NAMALWA (cell line): ENCODE measurements around the gene HOXC11.

Source experiments
- DNase-seq: peaks from one replicate; pipeline ENCODE4 v3.0.0-alpha.2; 2015; ENCODE audit warnings: low spot score

The HOXC11 gene

GRCh38 chr12:54009171-54010052 lies 36.5 kb downstream of the HOXC11 start:
- no peak for DNase-seq

DNA sequence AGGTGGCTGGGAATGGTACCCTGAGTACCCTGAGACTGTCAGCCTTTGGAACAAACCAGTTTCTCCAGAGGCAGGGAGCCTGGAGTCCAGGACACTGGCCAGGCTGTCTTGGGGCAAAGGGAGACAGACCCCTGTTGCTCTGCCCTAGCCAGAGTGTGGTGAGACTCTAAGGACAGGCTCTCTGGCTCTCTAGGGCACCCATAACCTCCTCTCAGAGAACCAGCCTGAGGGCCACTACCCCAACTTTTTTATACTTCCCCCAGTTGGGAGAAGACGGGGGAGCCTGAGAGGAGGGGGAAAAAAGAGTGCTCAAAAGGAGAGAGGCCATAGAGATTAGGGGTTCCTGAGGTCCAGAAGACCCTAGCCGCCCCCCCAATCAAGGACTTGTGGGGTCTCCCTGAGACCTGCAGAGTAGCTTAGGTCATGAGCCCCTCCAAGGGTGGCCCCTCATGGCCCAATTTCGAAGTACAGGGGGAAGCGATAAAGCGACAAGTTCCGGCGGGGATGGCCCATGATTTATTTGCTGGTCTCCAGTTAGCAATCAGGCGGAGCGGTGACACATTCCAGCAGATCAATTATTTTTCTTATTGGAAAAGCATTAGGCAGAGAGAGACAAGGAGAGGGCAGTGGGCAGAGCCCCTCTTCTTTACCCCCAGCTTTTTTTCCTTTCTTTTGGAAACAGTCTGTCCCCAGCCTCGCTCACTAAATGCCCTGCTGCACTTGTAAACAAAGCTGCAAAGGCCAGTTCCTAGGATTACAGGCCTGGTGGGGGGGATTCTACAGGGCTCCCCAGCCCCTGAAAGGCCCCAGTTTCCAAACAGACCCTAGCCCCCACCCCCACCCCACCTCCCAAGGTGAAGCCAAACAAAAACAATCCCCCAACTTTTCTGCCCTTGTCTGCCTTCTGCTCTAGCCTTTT lies 37.4 kb downstream of the HOXC11 start:
- DNase-seq: no peak

GRCh38 chr12:54010972-54011664 lies 38.2 kb downstream of the HOXC11 start:
- DNase-seq: no peak

GRCh38 chr12:54011665-54012532 lies 39.0 kb downstream of the HOXC11 start:
- DNase-seq: no peak

GRCh38 chr12:54012631-54013409 lies 39.9 kb downstream of the HOXC11 start:
- DNase-seq: no peak

DNA sequence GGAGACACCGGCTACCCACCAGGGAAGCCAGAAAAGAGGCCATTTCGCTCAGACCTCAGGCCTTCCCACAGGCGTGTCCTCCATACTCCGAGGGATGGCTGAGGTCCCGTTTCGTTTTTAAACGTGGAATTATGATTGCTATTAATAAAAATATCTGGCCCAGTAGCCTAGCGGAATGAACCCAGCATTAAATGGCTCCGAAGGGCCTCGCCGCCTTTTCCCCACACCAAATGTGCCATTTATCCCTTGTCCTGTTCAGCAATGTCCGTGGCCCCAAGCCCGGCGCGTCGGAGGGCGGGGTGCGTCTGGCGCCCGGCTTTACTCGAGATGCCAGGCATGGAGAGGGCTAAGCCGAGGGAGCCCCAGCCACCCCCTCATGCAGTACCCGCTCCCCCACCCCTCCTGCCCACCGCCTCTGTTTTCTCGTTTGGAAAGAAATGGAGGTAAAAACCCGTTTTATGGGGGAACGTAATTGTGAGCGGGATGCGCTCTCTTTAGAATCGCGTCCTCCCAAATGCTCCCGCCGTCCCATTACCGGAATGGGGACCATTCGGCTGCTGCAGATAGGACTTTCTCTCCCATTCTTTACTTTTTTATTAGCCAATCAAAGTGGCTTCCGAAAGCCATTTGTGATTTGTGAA lies 41.6 kb downstream of the HOXC11 start:
- DNase-seq: no peak

DNA sequence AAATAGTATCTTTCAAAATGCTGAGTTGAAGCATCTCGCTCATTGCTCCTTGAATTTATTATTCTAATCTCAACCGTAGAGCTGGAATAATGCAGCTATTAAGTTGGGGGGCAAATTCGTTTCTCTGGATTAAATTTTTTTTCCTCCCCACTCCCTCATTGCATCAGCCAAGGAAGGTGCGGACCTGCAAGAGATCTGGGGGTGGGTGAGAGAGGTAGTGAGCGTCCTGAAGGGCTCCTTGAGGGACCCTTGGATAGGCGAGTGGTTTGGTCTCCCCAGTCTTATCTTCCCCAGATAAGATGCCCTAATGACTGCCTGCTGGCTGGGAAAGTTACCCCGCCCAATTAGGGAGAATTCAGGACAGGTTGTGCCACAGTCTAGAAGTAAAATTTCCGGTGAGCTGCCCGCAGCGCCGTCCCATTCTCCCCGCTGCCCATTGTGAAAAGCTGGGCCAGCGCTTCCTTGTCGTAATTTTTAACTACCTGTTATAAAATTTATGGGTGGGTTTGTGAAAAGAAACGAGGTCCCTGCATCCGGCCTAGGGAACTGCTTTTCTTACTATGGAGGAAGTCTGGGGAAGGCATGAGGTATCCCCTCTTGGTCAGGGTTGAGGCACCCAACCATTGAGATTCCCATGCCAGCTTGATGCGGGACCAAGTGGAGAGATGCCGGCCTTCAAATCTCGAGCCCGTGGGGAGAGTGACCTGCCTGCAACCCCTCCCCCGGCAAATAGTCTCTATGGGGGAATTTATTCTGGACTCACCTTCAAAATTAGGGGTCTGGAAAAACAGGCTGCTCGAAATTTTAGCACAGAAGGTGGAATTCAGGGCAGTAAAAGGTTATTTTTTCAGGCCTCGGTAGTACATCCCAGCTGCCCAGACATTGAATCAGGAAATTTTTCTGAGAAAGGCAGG lies 42.3 kb downstream of the HOXC11 start:
- no peak for DNase-seq

- DNase-seq: no peak
These were observed 43.1 kb downstream of the HOXC11 start for GRCh38 chr12:54016051-54016450.

GRCh38 chr12:54016478-54016964 lies 43.6 kb downstream of the HOXC11 start:
- no peak for DNase-seq

- DNase-seq: peak; percentile 54
These were observed 44.3 kb downstream of the HOXC11 start for GRCh38 chr12:54017027-54017788.

DNA sequence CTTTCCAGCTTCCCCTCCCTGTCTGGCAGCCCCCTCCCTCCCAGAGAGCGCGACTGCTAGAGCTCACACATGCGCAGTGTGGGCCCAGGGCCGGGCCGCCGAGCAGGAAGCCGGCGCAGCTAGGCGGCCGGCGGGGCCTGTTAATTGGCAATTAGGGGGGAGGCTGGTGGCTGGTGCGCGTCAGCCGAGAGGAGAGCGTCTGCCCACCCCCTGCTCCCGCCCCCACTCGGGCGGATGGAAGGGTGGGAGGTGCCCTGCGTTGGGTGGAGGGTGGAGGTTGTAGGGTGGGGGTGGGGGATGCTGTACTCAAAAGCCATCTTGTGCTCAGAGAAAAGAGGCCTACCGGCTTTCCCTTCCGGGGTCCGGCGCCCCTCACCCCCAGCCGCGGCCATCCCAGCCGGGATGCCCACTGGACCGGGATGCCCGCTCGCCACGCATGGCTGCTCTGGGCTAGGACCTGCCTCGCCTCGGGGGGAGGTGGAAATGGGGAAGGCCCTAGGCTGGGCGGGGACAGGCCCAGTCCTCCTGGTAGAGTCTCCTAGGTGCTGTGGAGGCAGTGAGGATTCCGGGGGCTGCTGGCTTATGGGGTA lies 45.0 kb downstream of the HOXC11 start:
- peak; percentile 96 for DNase-seq

GRCh38 chr12:54018468-54018984 lies 45.6 kb downstream of the HOXC11 start:
- DNase-seq: no peak

DNA sequence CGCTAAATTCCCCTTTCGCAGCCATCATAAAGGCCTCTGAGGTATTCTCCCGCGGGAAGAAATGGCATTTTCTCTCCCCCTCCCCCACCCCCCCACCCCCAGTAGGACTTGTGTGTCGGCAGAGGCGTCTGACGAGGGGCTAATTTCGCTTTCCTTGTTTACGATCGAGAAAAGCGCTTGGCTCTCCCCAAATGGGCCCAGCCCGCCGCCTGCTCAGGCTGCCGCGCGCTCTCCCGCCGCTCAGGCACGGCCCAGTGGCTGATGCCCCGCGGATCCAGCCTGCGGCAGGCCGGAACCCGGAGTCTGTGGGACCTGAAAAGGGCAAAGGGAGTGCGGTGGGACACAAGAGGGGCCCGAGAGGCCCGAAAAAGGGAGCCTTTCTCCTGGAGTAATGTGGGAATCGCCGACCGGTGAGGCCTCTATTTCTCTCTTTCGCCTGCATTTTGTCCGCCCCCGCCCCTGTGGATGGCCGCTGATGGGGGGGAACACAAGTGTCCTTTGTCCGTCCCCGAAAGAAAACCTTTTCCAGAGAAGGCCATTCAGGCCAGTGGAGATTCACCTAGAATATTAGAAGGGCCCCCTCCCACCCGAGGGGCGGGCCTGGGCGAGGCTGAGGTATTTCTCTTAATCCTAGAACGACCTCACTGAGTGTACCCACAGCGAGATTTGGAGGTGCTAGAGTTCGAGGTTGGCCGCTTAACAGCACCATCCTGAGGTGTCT lies 46.3 kb downstream of the HOXC11 start:
- DNase-seq: no peak

DNA sequence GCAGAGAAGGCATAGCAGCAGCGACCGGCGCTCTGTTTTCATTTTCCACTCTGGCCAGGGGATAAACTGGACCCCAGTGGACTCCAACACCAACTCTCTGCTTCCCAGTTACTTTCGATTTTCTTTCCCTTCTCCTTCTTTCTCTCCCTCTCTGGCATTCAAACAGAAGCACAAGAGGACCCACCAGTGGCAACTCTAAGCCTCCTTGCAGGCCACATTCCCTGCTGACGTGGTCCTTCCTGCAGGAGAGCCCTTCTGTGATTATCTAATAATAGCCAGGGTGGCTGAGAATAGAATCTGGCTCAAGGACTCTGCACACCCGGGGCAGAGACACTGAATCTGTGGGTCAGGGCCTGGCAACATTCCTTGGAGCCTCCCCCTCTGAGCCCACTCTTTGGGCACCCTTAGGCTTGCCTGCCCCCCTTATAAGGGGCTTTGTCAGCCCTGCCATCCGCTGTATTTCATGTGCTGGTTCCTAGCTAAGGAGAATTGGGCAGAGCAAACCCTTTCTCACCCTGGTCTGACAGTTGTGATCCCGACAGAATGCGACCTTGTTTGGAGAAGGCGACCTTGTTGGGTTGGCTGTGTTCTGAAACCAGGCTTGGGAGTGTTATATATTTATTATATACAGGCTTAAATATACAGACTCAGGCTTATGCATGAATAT lies 47.1 kb downstream of the HOXC11 start:
- no peak for DNase-seq

- DNase-seq: no peak
These were observed 47.9 kb downstream of the HOXC11 start for GRCh38 chr12:54020591-54021405.
